Activated CD4-positive, alpha-beta memory T cell treated with anti-CD3 and anti-CD28 coated beads, Interleukin-2, amount 10 ng/mL, durations not matched to agents 7 days and 5 days (primary cell): ENCODE results near the gene RNF19B. TPM values are rescaled to one million over a fixed set of nuclear protein-coding genes. Genes with fewer than 3 reads are reported as not detected.
A peak's percentile ranks its signal among the peaks of the same experiment; 100 is the strongest.
"Not testable (repeated sequence)": the region's sequence is repeated elsewhere in the genome, so short reads cannot be mapped to it uniquely, and the experiment has no call there.

Experiments
- CTCF ChIA-PET: fragments of 350-600 bp; sonication (Branson Sonifier 250); formaldehyde crosslinking; loops from one replicate; lab custom pipeline; 2021; ENCODE audit warnings: antibody characterized with exemption, inconsistent platforms; lab: Charles Lee
- POLR2A ChIA-PET: fragments of 350-600 bp; sonication (Branson Sonifier 250); formaldehyde crosslinking; loops from one replicate; lab custom pipeline; 2021; ENCODE audit warnings: antibody characterized with exemption; lab: Charles Lee
- DNase-seq: peaks from one replicate; pipeline ENCODE4 v3.0.0-alpha.2; 2020
- H3K27ac Mint-ChIP-seq: one replicate; pipeline ENCODE4 v1.8.0; 2021; ENCODE audit warnings: mild to moderate bottlenecking, mixed read lengths
- H3K27me3 Mint-ChIP-seq: one replicate; pipeline ENCODE4 v1.8.0; 2021; ENCODE audit warnings: mixed read lengths
- H3K36me3 Mint-ChIP-seq: one replicate; pipeline ENCODE4 v1.8.0; 2021; ENCODE audit warnings: low read depth, mixed read lengths
- H3K4me1 Mint-ChIP-seq: one replicate; pipeline ENCODE4 v1.8.0; 2021; ENCODE audit warnings: mixed read lengths
- H3K4me3 Mint-ChIP-seq: one replicate; pipeline ENCODE4 v1.8.0; 2021; ENCODE audit warnings: mild to moderate bottlenecking, mixed read lengths
- H3K9me3 Mint-ChIP-seq: one replicate; pipeline ENCODE4 v1.8.0; 2021; ENCODE audit warnings: mixed read lengths
- total RNA-seq, 2 experiments: library from RNA; stranded (reverse); gene quantifications; one replicate each; pipeline ENCODE4 v1.2.3, GENCODE V29; 2021

Gene RNF19B
- total RNA-seq, 2 experiments from 2014 or later: 42.9 to 46.9 TPM

GRCh38 chr1:33004613-33005012 is 40.0 kb upstream of the RNF19B start:
- Mint-ChIP-seq H3K9me3 (no peaks in the 10 kb centered on the region), H3K36me3 (peaks cover 46% of the 10 kb centered on the region), H3K4me1 (peaks cover 26% of the 10 kb centered on the region), H3K4me3 (no peak overlapping the region), H3K27me3 (no peaks in the 10 kb centered on the region), H3K27ac (no peak overlapping the region)
- ChIA-PET CTCF (interaction anchor here (1.6 to 2.9 kb wide), 2 partner anchors 40 to 73 kb away, joined by 3 to 32 read pairs; partner anchors contain the start of gene RNF19B), POLR2A (interaction anchor here (1.4 kb wide), 1 partner anchor 9 kb away, joined by 3 read pairs; no protein-coding TSS in a partner anchor)
- DNase-seq: no peak

DNA sequence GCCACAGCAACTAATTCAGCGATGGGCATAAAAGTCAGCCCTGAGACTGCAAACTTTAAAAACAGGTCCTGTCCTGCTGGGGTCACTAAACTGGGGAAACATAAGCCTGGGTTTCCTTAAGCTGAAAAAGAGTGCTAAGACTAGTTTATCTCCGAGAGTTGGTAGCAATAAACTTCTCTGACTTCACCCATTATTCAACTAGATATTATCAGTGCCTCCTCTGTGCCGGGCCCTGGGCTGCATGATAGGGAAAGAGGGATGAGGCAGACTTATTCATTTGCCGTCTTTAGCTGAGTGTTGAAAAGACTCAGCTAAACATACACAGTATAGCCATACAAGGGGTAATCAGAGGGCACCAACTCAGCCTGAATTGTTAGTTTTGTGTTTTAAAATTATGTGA is 39.0 kb upstream of the RNF19B start:
- peaks cover 28% of the 10 kb centered on the region for H3K4me1 Mint-ChIP-seq
- no peaks in the 10 kb centered on the region for H3K27me3 Mint-ChIP-seq
- no peak overlapping the region for H3K27ac Mint-ChIP-seq
- peaks cover 37% of the 10 kb centered on the region for H3K36me3 Mint-ChIP-seq
- POLR2A ChIA-PET: no interaction called here
- no peaks in the 10 kb centered on the region for H3K9me3 Mint-ChIP-seq
- no peak for DNase-seq
- no peak overlapping the region for H3K4me3 Mint-ChIP-seq
- CTCF ChIA-PET: interaction anchor here (0.7 to 1.6 kb wide), 4 partner anchors 22 to 292 kb away, joined by 3 to 4 read pairs (median 3); partner anchors contain the start of gene RNF19B

GRCh38 chr1:33002006-33002405 is 37.4 kb upstream of the RNF19B start:
- no peak for DNase-seq
- Mint-ChIP-seq H3K4me1 (peaks cover 42% of the 10 kb centered on the region), H3K27me3 (no peaks in the 10 kb centered on the region), H3K36me3 (peaks cover 29% of the 10 kb centered on the region), H3K4me3 (no peak overlapping the region), H3K9me3 (no peaks in the 10 kb centered on the region), H3K27ac (no peak overlapping the region)
- ChIA-PET POLR2A (interaction anchor here (0.6 to 1.3 kb wide), 2 partner anchors 13 to 37 kb away, joined by 3 read pairs; no protein-coding TSS in a partner anchor), CTCF (interaction anchor here (0.7 to 2.1 kb wide), 10 partner anchors 10 to 981 kb away, joined by 3 to 7 read pairs (median 4); no protein-coding TSS in a partner anchor)

GRCh38 chr1:33001282-33001681 is 36.7 kb upstream of the RNF19B start:
- H3K36me3 Mint-ChIP-seq: peaks cover 26% of the 10 kb centered on the region
- POLR2A ChIA-PET: interaction anchor here (0.6 to 1.3 kb wide), 3 partner anchors 12 to 61 kb away, joined by 3 to 6 read pairs (median 3); no protein-coding TSS in a partner anchor
- no peaks in the 10 kb centered on the region for H3K9me3 Mint-ChIP-seq
- no peak overlapping the region for H3K4me3 Mint-ChIP-seq
- CTCF ChIA-PET: interaction anchor here (0.8 to 2.1 kb wide), 13 partner anchors 8 to 68 kb away, joined by 3 to 7 read pairs (median 4); no protein-coding TSS in a partner anchor
- no peaks in the 10 kb centered on the region for H3K27me3 Mint-ChIP-seq
- no peak overlapping the region for H3K27ac Mint-ChIP-seq
- DNase-seq: no peak
- H3K4me1 Mint-ChIP-seq: peaks cover 44% of the 10 kb centered on the region

GRCh38 chr1:33000427-33001026 is 35.9 kb upstream of the RNF19B start:
- no peak for DNase-seq
- CTCF ChIA-PET: interaction anchor here (0.8 to 2.1 kb wide), 13 partner anchors 8 to 68 kb away, joined by 3 to 7 read pairs (median 4); no protein-coding TSS in a partner anchor
- no peaks in the 10 kb centered on the region for H3K27me3 Mint-ChIP-seq
- H3K9me3 Mint-ChIP-seq: no peaks in the 10 kb centered on the region
- H3K27ac Mint-ChIP-seq: no peak overlapping the region
- peaks cover 20% of the 10 kb centered on the region for H3K36me3 Mint-ChIP-seq
- H3K4me3 Mint-ChIP-seq: no peak overlapping the region
- peaks cover 40% of the 10 kb centered on the region for H3K4me1 Mint-ChIP-seq
- POLR2A ChIA-PET: interaction anchor here (0.7 to 1.1 kb wide), 2 partner anchors 16 to 60 kb away, joined by 3 to 6 read pairs; no protein-coding TSS in a partner anchor

DNA sequence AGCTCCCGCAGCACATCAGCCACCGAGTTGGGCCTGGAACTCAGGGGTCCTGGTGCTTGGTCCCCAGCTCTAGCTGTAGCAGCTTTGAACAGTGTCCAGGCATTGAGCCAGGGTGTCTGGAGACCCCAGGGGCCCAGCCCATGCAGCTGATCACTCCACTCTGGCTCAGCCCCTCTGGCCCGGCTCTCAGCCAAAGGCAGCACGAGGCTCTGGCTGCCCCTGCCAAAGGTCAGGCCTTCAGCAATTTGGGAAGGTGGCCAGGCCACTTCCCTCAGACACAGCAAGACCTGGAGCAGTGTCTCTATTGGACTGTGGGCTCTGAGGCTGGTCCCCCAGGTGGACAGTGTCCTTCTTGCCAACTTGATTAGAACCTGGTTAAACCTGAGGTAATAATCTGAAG is 34.4 kb upstream of the RNF19B start:
- Mint-ChIP-seq H3K27me3 (no peaks in the 10 kb centered on the region), H3K4me3 (no peak overlapping the region), H3K36me3 (peaks cover 11% of the 10 kb centered on the region), H3K4me1 (peaks cover 36% of the 10 kb centered on the region), H3K9me3 (no peaks in the 10 kb centered on the region), H3K27ac (no peak overlapping the region)
- DNase-seq: no peak
- ChIA-PET POLR2A (interaction anchor here (0.9 to 3.6 kb wide), 5 partner anchors 18 to 128 kb away, joined by 3 to 19 read pairs (median 6); partner anchors contain the start of gene RNF19B), CTCF (interaction anchor here (1.1 kb wide), 1 partner anchor 34 kb away, joined by 4 read pairs; the partner anchor contains the start of gene RNF19B)

GRCh38 chr1:32998064-32998463 is 33.5 kb upstream of the RNF19B start:
- peaks cover 41% of the 10 kb centered on the region for H3K4me1 Mint-ChIP-seq
- H3K27ac Mint-ChIP-seq: peak overlapping the region; percentile 75
- DNase-seq: no peak
- H3K9me3 Mint-ChIP-seq: no peaks in the 10 kb centered on the region
- CTCF ChIA-PET: interaction anchor here (0.6 to 1.1 kb wide), 2 partner anchors 33 to 284 kb away, joined by 4 read pairs; partner anchors contain the start of gene RNF19B
- POLR2A ChIA-PET: interaction anchor here (0.8 to 3.6 kb wide), 8 partner anchors 17 to 129 kb away, joined by 3 to 19 read pairs (median 3); partner anchors contain the start of gene RNF19B
- H3K36me3 Mint-ChIP-seq: peaks cover 11% of the 10 kb centered on the region
- no peaks in the 10 kb centered on the region for H3K27me3 Mint-ChIP-seq
- H3K4me3 Mint-ChIP-seq: no peak overlapping the region

GRCh38 chr1:32997381-32997891 is 32.8 kb upstream of the RNF19B start:
- Mint-ChIP-seq H3K9me3 (no peaks in the 10 kb centered on the region), H3K4me3 (no peak overlapping the region), H3K4me1 (peaks cover 45% of the 10 kb centered on the region), H3K27me3 (no peaks in the 10 kb centered on the region), H3K27ac (peak overlapping the region; percentile 75), H3K36me3 (peaks cover 8% of the 10 kb centered on the region)
- no peak for DNase-seq
- ChIA-PET POLR2A (interaction anchor here (0.8 to 5.8 kb wide), 7 partner anchors 13 to 130 kb away, joined by 3 to 21 read pairs (median 3); partner anchors contain the start of gene RNF19B), CTCF (interaction anchor here (1.7 kb wide), 1 partner anchor 10 kb away, joined by 4 read pairs; no protein-coding TSS in a partner anchor)

GRCh38 chr1:32993324-32993636 is 28.7 kb upstream of the RNF19B start:
- Mint-ChIP-seq H3K36me3 (peaks cover 12% of the 10 kb centered on the region), H3K27ac (peak overlapping the region; percentile 82), H3K4me1 (peaks cover 71% of the 10 kb centered on the region)
- not testable (repeated sequence) for H3K4me3 Mint-ChIP-seq, H3K27me3 Mint-ChIP-seq, H3K9me3 Mint-ChIP-seq, DNase-seq
- ChIA-PET POLR2A (interaction anchor here (0.6 to 5.8 kb wide), 9 partner anchors 8 to 358 kb away, joined by 3 to 40 read pairs (median 7); partner anchors contain the start of genes RNF19B and TRIM62), CTCF (interaction anchor here (1.0 to 1.6 kb wide), 4 partner anchors 16 to 61 kb away, joined by 3 to 4 read pairs (median 4); no protein-coding TSS in a partner anchor)

DNA sequence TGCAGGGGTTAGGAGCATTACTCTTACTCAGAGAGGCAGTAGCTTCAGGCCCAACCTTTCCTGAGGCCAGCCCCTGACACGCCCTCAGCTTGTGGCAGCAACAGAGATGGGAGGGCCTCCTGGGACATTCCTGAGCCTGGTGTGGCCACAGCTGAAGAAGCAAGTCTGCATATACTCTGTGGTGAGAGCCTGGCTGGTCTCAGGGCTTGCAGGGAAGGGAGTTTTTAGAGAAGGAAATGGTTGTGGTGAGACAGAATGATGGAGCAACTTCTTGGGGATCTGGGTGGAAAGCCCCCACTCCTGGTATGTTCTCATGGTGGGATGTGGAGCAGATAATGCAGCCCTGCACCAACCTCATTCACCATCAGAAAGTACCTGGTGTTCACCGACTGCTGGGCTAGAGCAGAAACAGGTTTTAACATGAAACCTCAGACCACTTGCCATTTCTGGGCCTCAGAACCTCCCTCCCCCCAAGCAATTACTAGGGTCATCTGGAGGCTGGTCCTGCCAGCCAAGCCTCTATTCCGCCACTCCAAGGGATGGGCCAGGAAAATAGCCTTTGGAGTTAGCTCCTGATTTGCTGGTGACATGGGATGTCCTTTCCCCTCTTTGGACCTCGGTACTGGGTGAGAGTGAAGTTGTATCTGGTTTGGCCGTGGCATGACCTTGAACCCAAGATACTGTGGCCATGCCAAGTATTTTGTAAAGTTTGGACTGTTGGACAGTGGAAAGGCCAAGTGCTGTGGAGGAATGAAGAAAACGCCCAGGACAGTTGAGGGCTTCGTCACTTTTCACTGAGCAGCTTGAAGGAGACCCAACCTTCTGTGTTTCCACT is 28.1 kb upstream of the RNF19B start:
- H3K4me3 Mint-ChIP-seq: no peak overlapping the region
- H3K36me3 Mint-ChIP-seq: peaks cover 6% of the 10 kb centered on the region
- peak overlapping the region; percentile 82 for H3K27ac Mint-ChIP-seq
- no peaks in the 10 kb centered on the region for H3K9me3 Mint-ChIP-seq
- ChIA-PET CTCF (interaction anchor here (0.5 to 1.6 kb wide), 7 partner anchors 8 to 957 kb away, joined by 3 to 6 read pairs (median 4); partner anchors contain the start of gene AZIN2), POLR2A (interaction anchor here (0.6 to 5.8 kb wide), 13 partner anchors 8 to 359 kb away, joined by 3 to 40 read pairs (median 4); partner anchors contain the start of genes RNF19B and TRIM62)
- peaks cover 70% of the 10 kb centered on the region for H3K4me1 Mint-ChIP-seq
- DNase-seq: peak; percentile 77
- H3K27me3 Mint-ChIP-seq: no peaks in the 10 kb centered on the region

GRCh38 chr1:32991819-32992488 is 27.3 kb upstream of the RNF19B start:
- Mint-ChIP-seq H3K27ac (peak overlapping the region; percentile 82), H3K4me1 (peaks cover 67% of the 10 kb centered on the region), H3K4me3 (no peak overlapping the region)

More at GRCh38 chr1:32991819-32992488, 27.3 kb upstream of the RNF19B start:
- no peaks in the 10 kb centered on the region for H3K9me3 Mint-ChIP-seq
- CTCF ChIA-PET: interaction anchor here (0.5 to 1.6 kb wide), 6 partner anchors 9 to 956 kb away, joined by 3 to 6 read pairs (median 4); partner anchors contain the start of gene AZIN2
- peak; percentile 20 for DNase-seq
- no peaks in the 10 kb centered on the region for H3K27me3 Mint-ChIP-seq
- POLR2A ChIA-PET: interaction anchor here (0.6 to 5.8 kb wide), 11 partner anchors 7 to 189 kb away, joined by 3 to 40 read pairs (median 5); partner anchors contain the start of genes RNF19B and TRIM62
- H3K36me3 Mint-ChIP-seq: peaks cover 5% of the 10 kb centered on the region
